ENCODE results near the gene PPP1R14B.

GRCh38 chr11:64206457-64207255, 40.1 kb downstream of the PPP1R14B start, which contains the start of gene FERMT3:
- TF ChIP-seq CTCF (IDR thresholded peaks at IDR 0.05; ENCODE audit: insufficient read depth, low read length): no peak
- peak; percentile 61; the same call in 1 of the 2 replicates for TF ChIP-seq POLR2AphosphoS5 (IDR thresholded peaks at IDR 0.05; ENCODE audit: low read depth)
